Measurements from ENCODE around the gene KRT9. TPM values are rescaled to one million over a fixed set of nuclear protein-coding genes. Genes with fewer than 3 reads are reported as not detected.

KRT9 gene
- total and polyA plus RNA-seq, 10 of the 15 experiments (the other 5 are each of a cell fraction or from before 2014, with no cell fraction given), result not detected

- TF ChIP-seq BCL11A (IDR thresholded peaks at IDR 0.05; ENCODE audit: low read depth, low read length), result no peak
- no peak for TF ChIP-seq ZNF207 (IDR thresholded peaks at IDR 0.05; ENCODE audit: borderline replicate concordance)
- Histone ChIP-seq H3K79me2 (ENCODE audit: control insufficient read depth, insufficient read depth, low read length) (no peaks in the 10 kb centered on the region), H3K36me3 (ENCODE audit: control insufficient read depth in 2 of 2, insufficient read depth in 2 of 2, low read length in 1 of 2) (no peaks in the 10 kb centered on the region), H3K27ac (ENCODE audit: control insufficient read depth, insufficient read depth) (no peak overlapping the region), H3K4me2 (ENCODE audit: control insufficient read depth, insufficient read depth) (no peak overlapping the region), H3K9ac (ENCODE audit: control insufficient read depth, insufficient read depth, low read length) (no peak overlapping the region), H3K27me3 (replicated peaks in 1 of 2; ENCODE audit: control insufficient read depth in 2 of 2, insufficient read depth in 2 of 2, low read length in 1 of 2) (no peaks in the 10 kb centered on the region; a peak in 1 of 4 replicates), H3K4me3 (no peak overlapping the region), H4K20me1 (ENCODE audit: control insufficient read depth, insufficient read depth) (no peaks in the 10 kb centered on the region), H3K9me3 (replicated peaks; ENCODE audit: control insufficient read depth, insufficient read depth, low read length) (no peaks in the 10 kb centered on the region), H3K4me1 (ENCODE audit: control insufficient read depth, insufficient read depth, low read length) (no peaks in the 10 kb centered on the region), H2AFZ (ENCODE audit: control insufficient read depth, low read depth, low read length) (no peak overlapping the region)
- in situ Hi-C loops (cut with MboI) (no loop called here), intact Hi-C loops (cut with micrococcal nuclease; ENCODE audit: unreplicated experiment) (no loop called here)
- FAIRE-seq (no peak), ATAC-seq (no peak), DNase-seq (ENCODE audit: low read depth, low spot score) (no peak)
- no TSS peak for BruUV-seq (replicated peaks)
- ChIA-PET CTCF (no interaction called here), POLR2A (no interaction called here), RAD21 (ENCODE audit: unreplicated experiment) (no interaction called here), SMC1A (ENCODE audit: uncharacterized antibody, unreplicated experiment) (interaction anchor here (1.1 kb wide), 1 partner anchor 63 kb away, joined by 3 read pairs; no protein-coding TSS in a partner anchor)
- 15% methylated on average over 4 of the region's 4 CpGs for WGBS (ENCODE audit: insufficient coverage, insufficient replicate concordance, low lambda C conversion rate, missing lambda C conversion rate)
Measured at GRCh38 chr17:41600318-41600717, 28.5 kb upstream of the KRT9 start.

- WGBS (ENCODE audit: insufficient coverage, insufficient replicate concordance, low lambda C conversion rate, missing lambda C conversion rate), result 0% methylated on average over 1 of the region's 1 CpG
- H3K9me3 ChIP-seq (replicated peaks; ENCODE audit: control insufficient read depth, insufficient read depth, low read length), result no peaks in the 10 kb centered on the region
- no peaks in the 10 kb centered on the region for H3K4me1 ChIP-seq (ENCODE audit: control insufficient read depth, insufficient read depth, low read length)
- no TSS peak for BruUV-seq (replicated peaks)
- no peaks in the 10 kb centered on the region for H3K36me3 ChIP-seq (ENCODE audit: control insufficient read depth in 2 of 2, insufficient read depth in 2 of 2, low read length in 1 of 2)
- DNase-seq (ENCODE audit: low read depth, low spot score) (no peak), FAIRE-seq (no peak), ATAC-seq (no peak)
- TF ChIP-seq HDAC6 (IDR thresholded peaks at IDR 0.05; ENCODE audit: unreplicated experiment) (no peak), NBN (IDR thresholded peaks at IDR 0.05) (no peak), NKRF (conservative IDR thresholded peaks at IDR 0.05) (no peak), FOXM1 (IDR thresholded peaks at IDR 0.05; ENCODE audit: low read depth, low read length) (no peak)
- no peak overlapping the region for H3K27ac ChIP-seq (ENCODE audit: control insufficient read depth, insufficient read depth)
- H3K4me3 ChIP-seq, result no peak overlapping the region
- no peaks in the 10 kb centered on the region for H3K79me2 ChIP-seq (ENCODE audit: control insufficient read depth, insufficient read depth, low read length)
- no peaks in the 10 kb centered on the region; a peak in 1 of 4 replicates for H3K27me3 ChIP-seq (replicated peaks in 1 of 2; ENCODE audit: control insufficient read depth in 2 of 2, insufficient read depth in 2 of 2, low read length in 1 of 2)
- ChIA-PET CTCF (no interaction called here), SMC1A (ENCODE audit: uncharacterized antibody, unreplicated experiment) (no interaction called here), RAD21 (ENCODE audit: unreplicated experiment) (no interaction called here), POLR2A (no interaction called here)
- H4K20me1 ChIP-seq (ENCODE audit: control insufficient read depth, insufficient read depth), result no peaks in the 10 kb centered on the region
- intact Hi-C loops (cut with micrococcal nuclease; ENCODE audit: unreplicated experiment), result no loop called here
- H3K4me2 ChIP-seq (ENCODE audit: control insufficient read depth, insufficient read depth), result no peak overlapping the region
- no peak overlapping the region for H3K9ac ChIP-seq (ENCODE audit: control insufficient read depth, insufficient read depth, low read length)
- H2AFZ ChIP-seq (ENCODE audit: control insufficient read depth, low read depth, low read length), result no peak overlapping the region
- in situ Hi-C loops (cut with MboI), result no loop called here
Measured at GRCh38 chr17:41599680-41600079, 27.8 kb upstream of the KRT9 start.
